VCaP (cell line): Measurements from ENCODE around the gene CYP17A1.
"Not testable (repeated sequence)": the region's sequence is repeated elsewhere in the genome, so short reads cannot be mapped to it uniquely, and the experiment has no call there.

ENCODE experiments used
- H3K27ac ChIP-seq: fragments of 450-650 bp; 2 replicates; pipeline ENCODE4 v1.5.1; 2017
- TF ChIP-seq, protein P1 (sequence below): fragments of 450-650 bp; conservative IDR thresholded peaks from 2 replicates; pipeline ENCODE4 v1.5.1; 2017; ENCODE audit warnings: mild to moderate bottlenecking, moderate library complexity

The CYP17A1 gene

DNA sequence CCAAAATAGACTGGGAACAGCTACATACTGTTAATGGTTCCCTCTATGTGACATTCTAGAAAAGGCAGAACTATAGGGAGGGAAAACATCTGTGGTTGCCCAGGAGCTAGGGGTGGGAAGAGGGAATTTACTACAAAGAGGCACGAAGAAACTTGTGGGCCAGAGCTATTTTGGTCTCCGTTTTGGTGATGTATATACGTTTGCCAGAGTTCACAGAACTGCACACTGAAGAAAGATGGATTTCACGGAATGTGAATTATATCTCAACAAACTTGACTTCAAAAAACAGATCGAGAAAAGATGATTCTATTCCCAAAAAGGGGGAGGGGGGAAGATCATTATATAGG lies 31.7 kb upstream of the CYP17A1 start:
- TF ChIP-seq, protein P1, sequence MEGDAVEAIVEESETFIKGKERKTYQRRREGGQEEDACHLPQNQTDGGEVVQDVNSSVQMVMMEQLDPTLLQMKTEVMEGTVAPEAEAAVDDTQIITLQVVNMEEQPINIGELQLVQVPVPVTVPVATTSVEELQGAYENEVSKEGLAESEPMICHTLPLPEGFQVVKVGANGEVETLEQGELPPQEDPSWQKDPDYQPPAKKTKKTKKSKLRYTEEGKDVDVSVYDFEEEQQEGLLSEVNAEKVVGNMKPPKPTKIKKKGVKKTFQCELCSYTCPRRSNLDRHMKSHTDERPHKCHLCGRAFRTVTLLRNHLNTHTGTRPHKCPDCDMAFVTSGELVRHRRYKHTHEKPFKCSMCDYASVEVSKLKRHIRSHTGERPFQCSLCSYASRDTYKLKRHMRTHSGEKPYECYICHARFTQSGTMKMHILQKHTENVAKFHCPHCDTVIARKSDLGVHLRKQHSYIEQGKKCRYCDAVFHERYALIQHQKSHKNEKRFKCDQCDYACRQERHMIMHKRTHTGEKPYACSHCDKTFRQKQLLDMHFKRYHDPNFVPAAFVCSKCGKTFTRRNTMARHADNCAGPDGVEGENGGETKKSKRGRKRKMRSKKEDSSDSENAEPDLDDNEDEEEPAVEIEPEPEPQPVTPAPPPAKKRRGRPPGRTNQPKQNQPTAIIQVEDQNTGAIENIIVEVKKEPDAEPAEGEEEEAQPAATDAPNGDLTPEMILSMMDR, result no peak
- peak overlapping the region; percentile 64; the same call in 1 of the 2 replicates for H3K27ac ChIP-seq

DNA sequence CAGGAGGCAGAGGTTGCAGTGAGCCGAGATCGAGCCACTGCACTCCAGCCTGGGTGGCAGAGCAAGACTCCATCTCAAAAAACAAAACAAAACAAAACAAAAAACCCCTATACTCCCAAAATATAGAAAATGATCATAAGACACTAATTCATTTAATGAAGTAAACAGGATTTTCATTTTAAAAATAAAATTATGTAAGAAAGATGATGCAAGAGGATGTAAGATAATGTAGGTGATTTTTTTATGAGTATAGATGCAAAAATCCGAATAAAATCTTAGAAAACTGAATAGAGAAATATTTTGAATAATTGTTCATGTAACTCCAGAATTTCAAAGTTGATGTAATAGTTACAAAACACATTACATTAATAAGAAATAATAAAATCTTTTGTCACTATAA lies 28.4 kb upstream of the CYP17A1 start:
- TF ChIP-seq, protein P1, result no peak
- no peak overlapping the region for H3K27ac ChIP-seq

GRCh38 chr10:102863660-102864059 lies 26.4 kb upstream of the CYP17A1 start:
- H3K27ac ChIP-seq, result no peak overlapping the region
- TF ChIP-seq, protein P1, result no peak

DNA sequence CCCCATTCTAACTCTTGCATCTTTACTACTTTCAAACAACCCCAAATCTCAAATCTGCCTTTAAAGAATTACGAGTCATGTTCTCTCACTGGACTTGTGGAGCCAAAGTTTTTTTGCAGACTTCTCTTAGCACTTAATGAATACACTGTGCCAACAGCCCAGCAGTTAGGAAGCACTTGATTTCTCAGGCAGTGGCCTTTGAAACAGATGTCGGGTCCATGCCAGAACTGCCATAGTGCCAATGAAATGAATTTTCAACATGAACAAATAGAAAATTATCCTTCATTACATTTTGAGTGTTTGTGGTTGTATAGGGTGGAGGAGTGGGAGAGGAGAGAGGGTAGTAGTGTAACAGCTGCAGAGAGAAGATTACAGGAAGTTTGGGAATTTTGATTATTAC lies 22.7 kb upstream of the CYP17A1 start:
- H3K27ac ChIP-seq, result no peak overlapping the region
- TF ChIP-seq, protein P1, result no peak

DNA sequence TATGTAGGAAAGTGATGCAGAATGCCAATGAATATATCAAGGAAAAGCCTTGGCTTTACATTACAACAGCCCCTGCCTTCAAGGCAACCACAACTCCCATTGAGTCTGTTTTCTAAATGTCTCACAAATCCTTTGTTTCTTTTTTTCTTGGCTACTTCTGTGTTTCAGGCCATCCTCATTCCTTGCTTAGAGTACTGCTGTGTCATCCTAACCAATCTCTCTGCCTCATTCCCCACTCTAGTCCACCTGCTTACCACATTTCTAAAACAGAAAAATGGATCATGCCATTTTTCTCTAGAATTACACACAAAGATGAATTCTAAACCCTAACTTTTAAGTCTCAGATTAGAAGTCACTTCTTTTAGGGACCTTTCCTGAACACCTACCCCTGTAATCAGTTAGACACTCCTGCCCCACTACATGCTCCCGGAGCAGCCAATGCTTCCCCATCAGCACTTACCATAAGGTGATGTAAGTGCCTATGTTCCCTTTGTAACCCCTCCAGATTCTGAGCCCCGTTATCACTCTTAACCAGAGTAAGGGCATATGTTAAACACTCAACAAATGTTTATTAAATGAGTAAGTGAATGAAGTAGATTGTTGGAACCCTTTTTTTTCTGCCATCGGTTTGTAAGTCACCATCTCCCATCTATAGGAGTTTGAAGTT lies 19.7 kb upstream of the CYP17A1 start:
- no peak overlapping the region for H3K27ac ChIP-seq
- TF ChIP-seq, protein P1, result no peak

- not testable (repeated sequence) for H3K27ac ChIP-seq
Observed at GRCh38 chr10:102855731-102856436, 18.7 kb upstream of the CYP17A1 start.

DNA sequence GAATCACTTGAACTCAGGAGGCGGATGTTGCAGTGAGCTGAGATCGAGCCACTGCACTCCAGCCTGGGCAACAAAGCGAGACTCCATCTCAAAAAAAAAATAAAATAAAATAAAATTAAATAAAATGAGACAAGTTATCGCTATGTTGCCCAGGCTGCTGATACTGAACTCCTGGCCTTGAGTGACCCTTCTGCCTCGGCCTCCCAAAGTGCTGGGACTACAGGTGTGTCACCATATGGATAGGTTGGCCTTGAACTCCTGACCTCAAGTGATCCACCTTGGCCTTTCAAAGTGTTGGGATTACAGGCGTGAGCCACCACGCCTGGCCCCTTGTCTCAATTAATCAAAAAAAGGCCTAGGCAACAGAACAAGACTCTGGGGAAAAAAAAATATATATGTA lies 16.0 kb upstream of the CYP17A1 start:
- not testable (repeated sequence) for H3K27ac ChIP-seq

DNA sequence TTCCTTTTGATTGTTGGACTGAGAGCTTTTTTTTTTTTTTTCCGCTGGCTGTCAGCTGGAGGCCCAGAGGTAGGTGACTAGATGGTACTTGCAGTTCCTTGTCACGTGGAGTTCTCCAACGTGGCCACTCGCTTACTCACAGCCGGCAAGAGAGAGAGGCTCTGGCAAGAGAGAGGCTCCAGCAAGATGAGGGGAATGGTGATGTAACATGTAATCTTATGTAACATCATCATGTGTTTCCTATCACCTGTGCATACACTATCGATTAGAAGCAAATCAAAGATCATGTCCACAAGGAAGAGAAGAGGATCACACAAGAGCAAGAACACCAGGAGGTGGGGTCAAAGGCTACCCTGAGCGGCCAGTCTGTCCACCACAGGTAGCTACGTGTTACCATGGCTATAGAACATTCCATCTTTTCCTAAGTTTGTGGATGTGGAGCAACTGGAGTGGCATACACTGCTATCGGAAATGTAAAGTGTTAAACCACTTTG lies 12.9 kb upstream of the CYP17A1 start:
- no peak overlapping the region for H3K27ac ChIP-seq
- TF ChIP-seq, protein P1, result no peak
